ENCODE measurements around the gene R3HCC1L. TPM values are rescaled to one million over a fixed set of nuclear protein-coding genes. Genes with fewer than 3 reads are reported as not detected.

R3HCC1L gene
- total RNA-seq, 2 donors from 2014 or later: 12.3 to 14.3 TPM

GRCh38 chr10:98201760-98202159, 67.3 kb downstream of the R3HCC1L start:
- Histone ChIP-seq H3K36me3 (no peaks in the 10 kb centered on the region), H3K9me3 (no peaks in the 10 kb centered on the region), H3K4me1 (ENCODE audit: control insufficient read depth in 1 of 2, low read depth in 2 of 2) (no peaks in the 10 kb centered on the region), H3K4me3 (no peak overlapping the region), H3K27ac (no peak overlapping the region), H3K27me3 (replicated peaks; ENCODE audit: insufficient read depth) (no peaks in the 10 kb centered on the region)
- TF ChIP-seq CTCF (IDR thresholded peaks at IDR 0.05): no peak
- no peak for ATAC-seq (ENCODE audit: insufficient number of reproducible peaks, low FRiP score, low read depth)
- DNase-seq (ENCODE audit: low spot score): no peak

- TF ChIP-seq CTCF (IDR thresholded peaks at IDR 0.05): no peak
- DNase-seq (ENCODE audit: low spot score) (no peak), ATAC-seq (ENCODE audit: insufficient number of reproducible peaks, low FRiP score, low read depth) (no peak)
- no peak overlapping the region for H3K27ac ChIP-seq
- no peaks in the 10 kb centered on the region for H3K27me3 ChIP-seq (replicated peaks; ENCODE audit: insufficient read depth)
- H3K9me3 ChIP-seq: no peaks in the 10 kb centered on the region
- no peaks in the 10 kb centered on the region for H3K4me1 ChIP-seq (ENCODE audit: control insufficient read depth in 1 of 2, low read depth in 2 of 2)
- no peaks in the 10 kb centered on the region for H3K36me3 ChIP-seq
- H3K4me3 ChIP-seq: no peak overlapping the region
Observed at GRCh38 chr10:98202378-98202777, 67.9 kb downstream of the R3HCC1L start.

- no peak for DNase-seq (ENCODE audit: low spot score)
- TF ChIP-seq CTCF (IDR thresholded peaks at IDR 0.05): no peak
- Histone ChIP-seq H3K27me3 (replicated peaks; ENCODE audit: insufficient read depth) (no peaks in the 10 kb centered on the region), H3K27ac (no peak overlapping the region), H3K9me3 (no peaks in the 10 kb centered on the region), H3K36me3 (no peaks in the 10 kb centered on the region), H3K4me3 (no peak overlapping the region), H3K4me1 (ENCODE audit: control insufficient read depth in 1 of 2, low read depth in 2 of 2) (no peaks in the 10 kb centered on the region)
- no peak for ATAC-seq (ENCODE audit: insufficient number of reproducible peaks, low FRiP score, low read depth)
Observed at GRCh38 chr10:98205351-98205750, 70.9 kb downstream of the R3HCC1L start.

GRCh38 chr10:98208925-98209324, 74.5 kb downstream of the R3HCC1L start:
- TF ChIP-seq CTCF (IDR thresholded peaks at IDR 0.05): no peak
- no peaks in the 10 kb centered on the region for H3K27me3 ChIP-seq (replicated peaks; ENCODE audit: insufficient read depth)
- ATAC-seq (ENCODE audit: insufficient number of reproducible peaks, low FRiP score, low read depth) (no peak), DNase-seq (ENCODE audit: low spot score) (no peak)
- no peaks in the 10 kb centered on the region for H3K9me3 ChIP-seq
- no peak overlapping the region for H3K27ac ChIP-seq
- H3K36me3 ChIP-seq: no peaks in the 10 kb centered on the region
- H3K4me3 ChIP-seq: no peak overlapping the region
- H3K4me1 ChIP-seq (ENCODE audit: control insufficient read depth in 1 of 2, low read depth in 2 of 2): peaks cover 0 to 16% of the 10 kb centered on the region in 2 donors

- no peak overlapping the region for H3K27ac ChIP-seq
- DNase-seq (ENCODE audit: low spot score): no peak
- H3K36me3 ChIP-seq: no peaks in the 10 kb centered on the region
- H3K27me3 ChIP-seq (replicated peaks; ENCODE audit: insufficient read depth): no peaks in the 10 kb centered on the region
- no peak for TF ChIP-seq CTCF (IDR thresholded peaks at IDR 0.05)
- no peaks in the 10 kb centered on the region for H3K9me3 ChIP-seq
- H3K4me1 ChIP-seq (ENCODE audit: control insufficient read depth in 1 of 2, low read depth in 2 of 2): peaks cover 0 to 16% of the 10 kb centered on the region in 2 donors
- ATAC-seq (ENCODE audit: insufficient number of reproducible peaks, low FRiP score, low read depth): no peak
- H3K4me3 ChIP-seq: no peak overlapping the region
Observed at GRCh38 chr10:98209441-98209840, 75.0 kb downstream of the R3HCC1L start.

All from thoracic aorta (tissue), 2 donors.